HL-60 (cell line): ENCODE measurements around the gene P2RX1.

ENCODE experiments used
- DNase-seq, 2 experiments: peaks; one replicate each; pipeline ENCODE4 v3.0.0-alpha.2; 2010 to 2020; ENCODE audit warnings: low read depth in 1 of 2, low spot score in 1 of 2
- H3K27ac ChIP-seq: fragments of 250-450 bp; sonication (Bioruptor Pico); replicated peaks from 2 replicates; pipeline ENCODE4 v1.5.1; 2020; ENCODE audit warnings: mild to moderate bottlenecking, moderate library complexity
- H3K27me3 ChIP-seq: fragments of 250-450 bp; sonication (Bioruptor Pico); 2 replicates; pipeline ENCODE4 v1.5.1; 2021; ENCODE audit warnings: mild to moderate bottlenecking, moderate library complexity; ENCODE audit not compliant: insufficient read depth, poor library complexity, severe bottlenecking
- H3K4me3 ChIP-seq: replicated peaks from 2 replicates; pipeline ENCODE4 v1.5.1; 2011; ENCODE audit warnings: mild to moderate bottlenecking, control low read depth, low read length; ENCODE audit not compliant: insufficient read depth
- CTCF ChIP-seq: IDR thresholded peaks from one replicate; pipeline ENCODE4 v1.5.1; 2011; ENCODE audit warnings: low read length, control low read depth, inconsistent platforms; ENCODE audit not compliant: insufficient read depth
- GABPA ChIP-seq: IDR thresholded peaks from 2 replicates; pipeline ENCODE4 v1.6.1; 2012; ENCODE audit warnings: low read depth
- POLR2AphosphoS5 ChIP-seq: IDR thresholded peaks from 2 replicates; pipeline ENCODE4 v1.6.1; 2012; ENCODE audit warnings: low read depth
- REST ChIP-seq: IDR thresholded peaks from 2 replicates; pipeline ENCODE4 v1.6.1; 2012; ENCODE audit warnings: low read depth; ENCODE audit not compliant: insufficient replicate concordance
- SPI1 ChIP-seq: IDR thresholded peaks from 2 replicates; pipeline ENCODE4 v1.6.1; 2012; ENCODE audit warnings: low read depth, mild to moderate bottlenecking, borderline replicate concordance

Gene P2RX1

GRCh38 chr17:3960764-3961163 is 44.5 kb upstream of the P2RX1 start:
- H3K27me3 ChIP-seq: no peaks in the 10 kb centered on the region
- peak overlapping the region; percentile 70 for H3K4me3 ChIP-seq
- H3K27ac ChIP-seq: peak overlapping the region; percentile 89
- DNase-seq: peak; percentile 55 to 83
- TF ChIP-seq SPI1: no peak
- TF ChIP-seq GABPA: no peak
- TF ChIP-seq POLR2AphosphoS5: peak; percentile 48; the same call in 1 of the 2 replicates
- TF ChIP-seq CTCF: no peak
- no peak for TF ChIP-seq REST

- Histone ChIP-seq H3K4me3 (no peak overlapping the region), H3K27ac (peak overlapping the region; percentile 89), H3K27me3 (no peaks in the 10 kb centered on the region)
- TF ChIP-seq GABPA (no peak), SPI1 (no peak), CTCF (no peak), POLR2AphosphoS5 (no peak), REST (no peak)
- DNase-seq: no peak
Measured at GRCh38 chr17:3959921-3960601, 43.8 kb upstream of the P2RX1 start.

GRCh38 chr17:3959295-3959899 is 43.1 kb upstream of the P2RX1 start:
- peak overlapping the region; percentile 89 for H3K27ac ChIP-seq

More at GRCh38 chr17:3959295-3959899, 43.1 kb upstream of the P2RX1 start:
- TF ChIP-seq REST: no peak
- no peak for TF ChIP-seq POLR2AphosphoS5
- TF ChIP-seq CTCF: no peak
- no peak for TF ChIP-seq SPI1
- no peak for TF ChIP-seq GABPA
- Histone ChIP-seq H3K4me3 (no peak overlapping the region), H3K27me3 (no peaks in the 10 kb centered on the region)
- DNase-seq: no peak
